ENCODE results near the gene DYNC1LI1.
"Not testable (repeated sequence)": the region's sequence is repeated elsewhere in the genome, so short reads cannot be mapped to it uniquely, and the experiment has no call there.

The DYNC1LI1 gene

GRCh38 chr3:32531010-32531647 is 39.5 kb downstream of the DYNC1LI1 start:
- no peak for DNase-seq (ENCODE audit: low spot score)

GRCh38 chr3:32525720-32526119 is 44.9 kb downstream of the DYNC1LI1 start:
- no peak for DNase-seq (ENCODE audit: low spot score)

GRCh38 chr3:32522682-32523081 is 48.0 kb downstream of the DYNC1LI1 start:
- no peak for DNase-seq (ENCODE audit: low spot score)

GRCh38 chr3:32518921-32519320 is 51.7 kb downstream of the DYNC1LI1 start:
- DNase-seq (ENCODE audit: low spot score): not testable (repeated sequence)

GRCh38 chr3:32516751-32517150 is 53.9 kb downstream of the DYNC1LI1 start:
- not testable (repeated sequence) for DNase-seq (ENCODE audit: low spot score)

GRCh38 chr3:32511005-32511404 is 59.7 kb downstream of the DYNC1LI1 start:
- no peak for DNase-seq (ENCODE audit: low spot score)

- peak; percentile 71 for DNase-seq (ENCODE audit: low spot score)
Measured at GRCh38 chr3:32510075-32510724, 60.5 kb downstream of the DYNC1LI1 start.

GRCh38 chr3:32508711-32509110 is 61.9 kb downstream of the DYNC1LI1 start:
- DNase-seq (ENCODE audit: low spot score): no peak

- no peak for DNase-seq (ENCODE audit: low spot score)
Measured at GRCh38 chr3:32506466-32506865, 64.2 kb downstream of the DYNC1LI1 start.

GRCh38 chr3:32502946-32503286 is 67.7 kb downstream of the DYNC1LI1 start:
- DNase-seq (ENCODE audit: low spot score): no peak

- DNase-seq (ENCODE audit: low spot score): peak; percentile 65
Measured at GRCh38 chr3:32502118-32502945, 68.3 kb downstream of the DYNC1LI1 start, which contains the start of gene CMTM6. CMTM6 (minus strand) TSS chr3:32502852; CDS start chr3:32502745, 107 bp downstream.

GRCh38 chr3:32501783-32502117 is 68.9 kb downstream of the DYNC1LI1 start:
- DNase-seq (ENCODE audit: low spot score): no peak

GRCh38 chr3:32500880-32501782 is 69.5 kb downstream of the DYNC1LI1 start:
- peak; percentile 61 for DNase-seq (ENCODE audit: low spot score)

GRCh38 chr3:32500231-32500630 is 70.4 kb downstream of the DYNC1LI1 start:
- peak; percentile 9 for DNase-seq (ENCODE audit: low spot score)

- no peak for DNase-seq (ENCODE audit: low spot score)
Measured at GRCh38 chr3:32499585-32499984, 71.1 kb downstream of the DYNC1LI1 start.

- DNase-seq (ENCODE audit: low spot score): no peak
Measured at GRCh38 chr3:32498992-32499391, 71.7 kb downstream of the DYNC1LI1 start.

- no peak for DNase-seq (ENCODE audit: low spot score)
Measured at GRCh38 chr3:32498252-32498651, 72.4 kb downstream of the DYNC1LI1 start.

- no peak for DNase-seq (ENCODE audit: low spot score)
Measured at GRCh38 chr3:32495609-32496008, 75.0 kb downstream of the DYNC1LI1 start.

- no peak for DNase-seq (ENCODE audit: low spot score)
Measured at GRCh38 chr3:32495085-32495484, 75.6 kb downstream of the DYNC1LI1 start.

GRCh38 chr3:32493437-32494414 is 76.9 kb downstream of the DYNC1LI1 start:
- no peak for DNase-seq (ENCODE audit: low spot score)

Measured in CD4-positive, alpha-beta T cell treated with Interleukin-15 for 4 hours (primary cell).